GM21515 (cell line): ENCODE results near the gene PIGT.
A peak's percentile ranks its signal among the peaks of the same experiment; 100 is the strongest.
"Not testable (repeated sequence)": the region's sequence is repeated elsewhere in the genome, so short reads cannot be mapped to it uniquely, and the experiment has no call there.

ENCODE experiments used
- ATAC-seq: cut with Tn5 transposase; IDR thresholded peaks from one replicate; pipeline ENCODE4 v1.9.1; 2021; ENCODE audit not compliant: unreplicated experiment

The PIGT gene

GRCh38 chr20:45462711-45463509 lies 47.0 kb downstream of the PIGT start:
- ATAC-seq = no peak

GRCh38 chr20:45463709-45464108 lies 47.8 kb downstream of the PIGT start:
- ATAC-seq = no peak

GRCh38 chr20:45465491-45466266 lies 49.7 kb downstream of the PIGT start:
- ATAC-seq = no peak

- no peak for ATAC-seq
These were observed 51.2 kb downstream of the PIGT start for GRCh38 chr20:45467172-45467571.

- no peak for ATAC-seq
These were observed 51.9 kb downstream of the PIGT start for GRCh38 chr20:45467861-45468260.

GRCh38 chr20:45469336-45470261 lies 53.7 kb downstream of the PIGT start, which contains the start of gene WFDC2:
WFDC2 (plus strand) TSS chr20:45469753; CDS start chr20:45469782, 29 bp downstream.
- peak; percentile 20 for ATAC-seq

- peak; percentile 51 for ATAC-seq
These were observed 54.5 kb downstream of the PIGT start for GRCh38 chr20:45470262-45470931.

- ATAC-seq = peak; percentile 12
These were observed 55.0 kb downstream of the PIGT start for GRCh38 chr20:45470937-45471336.

GRCh38 chr20:45472286-45472685 lies 56.3 kb downstream of the PIGT start:
- ATAC-seq = not testable (repeated sequence)
